Left kidney (tissue), 2 donors: ENCODE results near the gene FAM20C. TPM values are rescaled to one million over a fixed set of nuclear protein-coding genes. Genes with fewer than 3 reads are reported as not detected.

ENCODE experiments used
- DNase-seq: peaks from one replicate; pipeline ENCODE4 v3.0.0-alpha.2; 2013
- polyA plus RNA-seq: library from polyadenylated mRNA; unstranded; fragments of 120-200 nt; gene quantifications from one replicate; pipeline ENCODE4 v1.2.1, GENCODE V29; 2013; ENCODE audit not compliant: insufficient read length

FAM20C gene
- polyA plus RNA-seq, 1 donor = 68.5 TPM

GRCh38 chr7:303884-304573, 111.7 kb downstream of the FAM20C start:
- DNase-seq = no peak

DNA sequence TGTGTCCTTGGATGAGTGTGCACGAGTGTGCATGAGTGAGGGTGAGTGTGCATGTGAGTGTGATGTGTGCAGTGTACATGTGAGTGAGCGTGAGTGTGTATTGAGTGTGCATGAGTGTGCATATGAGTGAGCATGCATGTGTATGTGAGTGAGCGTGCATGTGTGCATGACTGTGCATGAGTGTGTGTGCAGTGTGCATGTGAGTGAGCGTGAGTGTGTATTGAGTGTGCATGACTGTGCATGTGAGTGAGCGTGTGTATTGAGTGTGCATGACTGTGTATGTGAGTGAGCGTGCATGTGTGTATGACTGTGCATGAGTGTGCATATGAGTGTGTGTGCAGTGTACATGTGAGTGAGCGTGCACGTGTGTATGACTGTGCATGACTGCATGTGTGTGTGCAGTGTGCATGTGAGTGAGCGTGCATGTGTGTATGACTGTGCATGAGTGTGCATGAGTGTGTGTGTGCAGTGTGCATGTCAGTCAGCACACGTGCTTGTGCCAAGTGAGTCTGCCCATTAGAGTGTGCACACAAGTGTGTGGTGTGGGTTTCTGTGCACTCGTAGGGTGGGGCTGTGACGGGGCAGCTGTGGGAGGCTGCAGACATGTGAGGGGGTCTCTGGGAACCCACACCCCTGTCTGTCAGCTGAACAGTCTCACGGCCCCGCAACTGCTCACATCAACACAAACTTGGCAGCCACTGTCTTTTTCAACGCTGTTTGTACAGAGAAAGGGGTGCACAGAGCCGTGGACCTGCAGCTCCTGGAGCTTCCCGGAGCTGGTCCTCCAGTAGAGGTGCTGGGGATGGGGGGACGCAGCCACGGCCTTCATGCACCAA, 112.4 kb downstream of the FAM20C start:
- DNase-seq = no peak

DNA sequence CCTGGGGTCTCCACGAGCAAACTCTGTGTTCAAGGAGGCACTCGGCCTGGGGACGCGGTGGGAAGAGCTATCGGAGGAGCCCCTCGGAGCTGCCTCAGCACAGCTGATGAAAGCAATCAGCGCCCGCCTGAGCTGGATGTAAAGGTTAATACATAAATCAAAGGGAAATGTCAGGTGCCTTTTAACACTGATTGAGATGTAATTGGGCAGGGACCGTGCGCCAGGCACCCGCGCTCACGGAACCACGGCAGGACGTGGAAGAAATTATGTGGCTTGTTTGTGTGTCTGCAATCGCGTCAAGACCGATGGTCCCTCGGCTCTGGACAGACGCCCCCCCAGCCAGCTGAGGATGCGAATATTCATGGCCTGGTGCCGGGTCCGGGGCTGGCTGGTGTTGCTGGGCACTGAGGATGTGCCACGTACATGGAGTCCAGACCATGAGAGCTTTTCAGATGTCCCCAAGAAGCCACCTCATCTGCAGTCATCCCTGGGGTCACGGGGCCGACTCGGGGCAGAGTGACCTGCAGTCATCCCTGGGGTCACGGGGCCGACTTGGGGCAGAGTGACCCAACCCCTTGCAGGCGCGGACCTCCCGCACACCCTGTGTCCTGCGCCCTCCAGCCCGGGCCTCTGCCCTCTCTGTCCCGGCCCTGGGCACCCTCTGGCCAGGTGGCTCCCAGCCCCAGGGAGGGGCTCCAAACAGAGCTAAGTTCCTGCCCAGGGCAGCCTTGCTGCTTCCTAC, 113.2 kb downstream of the FAM20C start:
- no peak for DNase-seq

DNA sequence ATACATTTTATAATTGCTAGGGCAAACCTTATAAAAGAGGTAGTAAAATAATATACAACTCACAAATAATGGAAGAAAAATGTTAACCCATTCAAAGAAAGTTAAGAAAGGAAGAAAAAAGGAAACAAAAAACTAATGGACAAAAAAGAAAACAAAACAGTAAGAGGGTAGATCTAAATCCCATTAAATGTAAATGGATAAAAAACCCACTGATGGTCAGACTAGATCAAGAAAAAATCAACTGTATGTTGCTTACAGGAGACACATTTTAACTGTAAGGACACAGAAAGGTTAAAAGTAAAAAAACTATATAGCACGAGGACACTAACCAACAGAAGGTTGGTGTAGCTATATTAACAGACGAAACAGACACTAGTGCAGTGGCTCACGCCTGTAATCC, 115.6 kb downstream of the FAM20C start:
- no peak for DNase-seq

- no peak for DNase-seq
Observed at GRCh38 chr7:309586-310228, 117.3 kb downstream of the FAM20C start.

Other genes starting within 250 kb of the FAM20C start
- gene FOXL3, start 97.6 kb downstream of the FAM20C start, polyA plus RNA-seq = not detected